ENCODE data around the gene UBXN2A. TPM values are rescaled to one million over a fixed set of nuclear protein-coding genes. Genes with fewer than 3 reads are reported as not detected.

The UBXN2A gene
- total and polyA plus RNA-seq, 2 of the 8 experiments (the other 6 are each of a cell fraction or from before 2014, with no cell fraction given), result 3.6 to 20.4 TPM

DNA sequence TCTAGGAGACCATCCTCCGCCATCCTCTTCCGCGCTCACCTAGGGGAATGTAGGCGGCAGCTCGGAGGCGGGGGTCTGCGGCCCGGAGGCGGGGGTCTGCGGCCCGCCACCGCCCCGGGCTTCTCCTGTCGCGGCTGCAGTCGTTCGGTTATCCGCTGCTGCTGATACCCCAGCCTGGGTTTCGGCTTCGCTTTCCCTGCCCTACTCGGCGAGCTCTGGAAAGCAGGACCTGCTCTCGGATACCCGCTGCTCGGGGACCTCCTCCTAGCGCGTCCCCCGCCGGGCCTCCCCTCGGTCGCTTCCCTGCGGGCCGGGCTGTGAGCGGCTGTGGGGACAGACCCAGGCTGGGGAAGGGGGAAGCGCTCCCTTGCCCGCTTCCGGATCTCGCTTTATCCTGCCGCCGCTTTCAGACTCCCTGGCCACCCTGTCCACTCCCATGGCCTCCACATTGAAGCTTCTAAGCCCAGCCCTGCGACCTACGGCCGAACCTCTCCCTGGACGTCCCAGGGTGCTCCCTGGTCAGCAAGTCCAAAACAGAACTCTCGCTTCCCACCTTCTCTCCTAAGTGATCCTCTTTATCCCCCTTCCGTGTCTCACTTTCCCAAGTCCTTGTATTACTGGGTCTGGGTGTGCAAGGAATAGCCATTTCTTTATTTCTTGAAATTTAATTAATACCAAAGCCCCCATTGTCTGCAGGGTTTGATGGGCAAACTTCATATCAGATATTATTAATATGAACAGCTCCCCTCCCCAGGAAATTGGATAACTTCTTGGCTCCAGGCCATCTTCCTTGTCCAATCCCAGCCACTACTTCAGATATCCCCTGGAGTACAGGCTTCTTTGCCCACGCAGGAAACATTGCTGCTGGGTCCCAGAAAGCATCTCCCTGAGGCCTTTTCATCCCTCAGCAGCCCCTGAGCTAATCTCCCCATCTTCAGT is 110.0 kb downstream of the UBXN2A start:
- Histone ChIP-seq H4K5ac (ENCODE audit: insufficient read length, low read depth, low read length) (no peak overlapping the region), H2BK20ac (ENCODE audit: low read length) (no peak overlapping the region), H4K91ac (replicated peaks; ENCODE audit: insufficient read length, low read length) (no peak overlapping the region), H3K9me3 (ENCODE audit: insufficient read depth in 2 of 2, low read depth in 1 of 2, low read length in 1 of 2) (no peaks in the 10 kb centered on the region), H3K4ac (replicated peaks; ENCODE audit: insufficient read length, low read depth, low read length) (peak overlapping the region; percentile 91), H3K14ac (ENCODE audit: insufficient read length) (no peak overlapping the region), H3K18ac (ENCODE audit: extremely low read depth, low read length) (peak overlapping the region; percentile 80), H2BK15ac (ENCODE audit: low read length) (no peak overlapping the region; the same call in 1 of the 2 replicates), H3K4me2 (ENCODE audit: insufficient read depth in 1 of 2, low read depth in 2 of 2, low read length in 2 of 2) (peak overlapping the region; percentile 88 to 91), H2BK5ac (ENCODE audit: low read depth, low read length) (0 out of 2 replicates have a peak overlapping the region, but pooled peaks have one; percentile 15), H3K9ac (replicated peaks in 1 of 4; ENCODE audit: extremely low read depth in 1 of 4, low read depth in 3 of 4, low read length in 3 of 4) (peak overlapping the region; percentile 25 to 71 (median 46); a peak in 6 of 7 replicates), H3K27me3 (replicated peaks in 1 of 4; ENCODE audit: control insufficient read depth in 3 of 4, extremely low read depth in 1 of 4, insufficient read depth in 3 of 4, low read length in 3 of 4) (no peaks in the 10 kb centered on the region), H3K4me1 (replicated peaks in 1 of 4; ENCODE audit: control insufficient read depth in 3 of 4, insufficient read depth in 4 of 4, low read length in 3 of 4) (peaks cover 5 to 12% (median 6%) of the 10 kb centered on the region in 4 experiments; a peak in 5 of 7 replicates), H3K36me3 (ENCODE audit: control insufficient read depth in 2 of 4, insufficient read depth in 4 of 4, low read length in 3 of 4) (peaks cover 0 to 8% (median 0%) of the 10 kb centered on the region in 4 experiments; a peak in 1 of 8 replicates), H2AFZ (ENCODE audit: low read length) (peak overlapping the region; percentile 74; the same call in 1 of the 2 replicates), H2BK120ac (replicated peaks; ENCODE audit: low read depth, low read length) (no peak overlapping the region), H3K79me1 (ENCODE audit: low read depth, low read length) (peaks cover 2% of the 10 kb centered on the region; the same call in 1 of the 2 replicates), H3K4me3 (ENCODE audit: extremely low read depth in 1 of 4, insufficient read depth in 2 of 4, low read depth in 3 of 4, low read length in 4 of 4) (peak overlapping the region; percentile 78 to 95 (median 83)), H2BK12ac (ENCODE audit: low read depth, low read length) (no peak overlapping the region), H2AK5ac (ENCODE audit: low read depth, low read length) (no peak overlapping the region), H3K23me2 (ENCODE audit: low read depth, low read length) (peaks cover 5% of the 10 kb centered on the region; the same call in 1 of the 2 replicates), H3K56ac (replicated peaks; ENCODE audit: insufficient read length, low read depth, low read length) (peak overlapping the region; percentile 54), H3K79me2 (ENCODE audit: control insufficient read depth in 1 of 2, insufficient read depth in 2 of 2, low read length in 2 of 2) (peaks cover 0 to 20% of the 10 kb centered on the region in 2 experiments; a peak in 3 of 4 replicates), H3K27ac (ENCODE audit: low read depth, low read length) (no peak overlapping the region), H3K23ac (ENCODE audit: insufficient read length) (no peak overlapping the region), H4K8ac (ENCODE audit: extremely low read depth, insufficient read depth, low read length) (peak overlapping the region; percentile 75; the same call in 1 of the 2 replicates), H4K20me1 (replicated peaks in 1 of 2; ENCODE audit: control insufficient read depth in 1 of 2, insufficient read depth in 2 of 2, low read length in 2 of 2) (peaks cover 0 to 4% of the 10 kb centered on the region in 2 experiments)
- FAIRE-seq (no peak), DNase-seq (ENCODE audit: low read depth in 1 of 2, low spot score in 2 of 2) (peak in 1 of 2 experiments; percentile 76)
- 6% methylated on average over 43 of the region's 47 CpGs; no CpG with 5 or more reads in 1 of the 2 experiments for WGBS, 2 experiments (ENCODE audit: extremely low coverage in 1 of 2, insufficient coverage in 1 of 2, insufficient read length in 1 of 2, insufficient replicate concordance in 2 of 2, low coverage in 1 of 2, low lambda C conversion rate in 2 of 2, missing lambda C conversion rate in 1 of 2)
- ChIA-PET POLR2A (ENCODE audit: partially characterized antibody) (interaction anchor here (1.1 to 2.0 kb wide), 10 partner anchors 9 to 123 kb away, joined by 3 to 9 read pairs (median 4); partner anchors contain the start of genes ATAD2B, MFSD2B and SF3B6), CTCF (ENCODE audit: partially characterized antibody) (interaction anchor here (0.6 to 3.9 kb wide), 8 partner anchors 9 to 1018 kb away, joined by 3 to 27 read pairs (median 4); partner anchors contain the start of gene ATAD2B)
- TF ChIP-seq POLR2A (IDR thresholded peaks at IDR 0.05; ENCODE audit: control extremely low read depth in 1 of 2, low read depth in 2 of 2, low read length in 2 of 2) (no peak), NRF1 (IDR thresholded peaks at IDR 0.05; ENCODE audit: low read depth, low read length) (no peak), BRCA1 (IDR thresholded peaks at IDR 0.05; ENCODE audit: low read depth, low read length) (no peak), SIRT6 (IDR thresholded peaks at IDR 0.05; ENCODE audit: low read length) (no peak), EP300 (IDR thresholded peaks at IDR 0.05; ENCODE audit: borderline replicate concordance in 1 of 2, low read depth in 2 of 2, low read length in 2 of 2) (no peak), KDM4A (IDR thresholded peaks at IDR 0.05; ENCODE audit: low read depth, low read length, severe bottlenecking) (peak; percentile 76), TAF7 (optimal IDR thresholded peaks at IDR 0.05; ENCODE audit: borderline replicate concordance, low read depth, low read length) (peak; percentile 45)
- TF ChIP-seq, protein P1, sequence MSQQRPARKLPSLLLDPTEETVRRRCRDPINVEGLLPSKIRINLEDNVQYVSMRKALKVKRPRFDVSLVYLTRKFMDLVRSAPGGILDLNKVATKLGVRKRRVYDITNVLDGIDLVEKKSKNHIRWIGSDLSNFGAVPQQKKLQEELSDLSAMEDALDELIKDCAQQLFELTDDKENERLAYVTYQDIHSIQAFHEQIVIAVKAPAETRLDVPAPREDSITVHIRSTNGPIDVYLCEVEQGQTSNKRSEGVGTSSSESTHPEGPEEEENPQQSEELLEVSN (IDR thresholded peaks at IDR 0.05), result no peak
- TF ChIP-seq, protein P2, sequence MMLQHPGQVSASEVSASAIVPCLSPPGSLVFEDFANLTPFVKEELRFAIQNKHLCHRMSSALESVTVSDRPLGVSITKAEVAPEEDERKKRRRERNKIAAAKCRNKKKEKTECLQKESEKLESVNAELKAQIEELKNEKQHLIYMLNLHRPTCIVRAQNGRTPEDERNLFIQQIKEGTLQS (IDR thresholded peaks at IDR 0.05; ENCODE audit: insufficient read depth, low read depth, low read length), result no peak

Data from H1 (cell line).